ENCODE measurements around the gene BEST4. TPM values are rescaled to one million over a fixed set of nuclear protein-coding genes. Genes with fewer than 3 reads are reported as not detected.

BEST4 gene
- total RNA-seq, 3 donors from 2014 or later = 35.1 to 179 (median 94.0) TPM

DNA sequence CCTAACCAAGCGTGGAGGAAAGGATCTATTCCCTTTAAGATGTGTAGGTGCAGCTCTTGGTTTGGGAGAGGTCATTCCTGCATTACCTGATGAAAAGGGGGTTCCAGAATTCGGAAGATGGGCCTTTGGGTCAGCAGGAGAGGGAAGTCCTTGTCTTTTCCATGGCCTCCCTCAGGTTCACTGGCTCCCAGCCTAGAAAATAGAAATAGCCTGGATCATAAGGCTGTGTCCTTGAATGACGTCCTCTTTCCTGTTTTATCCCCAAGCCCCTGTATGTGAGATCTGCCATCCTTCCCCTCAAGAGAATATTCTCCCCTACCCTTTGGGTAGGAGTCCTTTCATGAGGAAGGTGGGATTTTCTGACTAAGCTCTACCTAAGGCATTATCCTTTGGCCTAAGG lies 27.1 kb downstream of the BEST4 start:
- intact Hi-C loops (cut with DNase I, micrococcal nuclease) = no loop called here
- ATAC-seq = no peak
- Histone ChIP-seq H3K9me3 (no peaks in the 10 kb centered on the region), H3K4me1 (ENCODE audit: low read depth) (no peaks in the 10 kb centered on the region), H3K4me3 (no peak overlapping the region), H3K36me3 (ENCODE audit: low read depth) (no peaks in the 10 kb centered on the region)
- TF ChIP-seq, protein P1, sequence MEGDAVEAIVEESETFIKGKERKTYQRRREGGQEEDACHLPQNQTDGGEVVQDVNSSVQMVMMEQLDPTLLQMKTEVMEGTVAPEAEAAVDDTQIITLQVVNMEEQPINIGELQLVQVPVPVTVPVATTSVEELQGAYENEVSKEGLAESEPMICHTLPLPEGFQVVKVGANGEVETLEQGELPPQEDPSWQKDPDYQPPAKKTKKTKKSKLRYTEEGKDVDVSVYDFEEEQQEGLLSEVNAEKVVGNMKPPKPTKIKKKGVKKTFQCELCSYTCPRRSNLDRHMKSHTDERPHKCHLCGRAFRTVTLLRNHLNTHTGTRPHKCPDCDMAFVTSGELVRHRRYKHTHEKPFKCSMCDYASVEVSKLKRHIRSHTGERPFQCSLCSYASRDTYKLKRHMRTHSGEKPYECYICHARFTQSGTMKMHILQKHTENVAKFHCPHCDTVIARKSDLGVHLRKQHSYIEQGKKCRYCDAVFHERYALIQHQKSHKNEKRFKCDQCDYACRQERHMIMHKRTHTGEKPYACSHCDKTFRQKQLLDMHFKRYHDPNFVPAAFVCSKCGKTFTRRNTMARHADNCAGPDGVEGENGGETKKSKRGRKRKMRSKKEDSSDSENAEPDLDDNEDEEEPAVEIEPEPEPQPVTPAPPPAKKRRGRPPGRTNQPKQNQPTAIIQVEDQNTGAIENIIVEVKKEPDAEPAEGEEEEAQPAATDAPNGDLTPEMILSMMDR (IDR thresholded peaks at IDR 0.05) = no peak
- no peak for DNase-seq

DNA sequence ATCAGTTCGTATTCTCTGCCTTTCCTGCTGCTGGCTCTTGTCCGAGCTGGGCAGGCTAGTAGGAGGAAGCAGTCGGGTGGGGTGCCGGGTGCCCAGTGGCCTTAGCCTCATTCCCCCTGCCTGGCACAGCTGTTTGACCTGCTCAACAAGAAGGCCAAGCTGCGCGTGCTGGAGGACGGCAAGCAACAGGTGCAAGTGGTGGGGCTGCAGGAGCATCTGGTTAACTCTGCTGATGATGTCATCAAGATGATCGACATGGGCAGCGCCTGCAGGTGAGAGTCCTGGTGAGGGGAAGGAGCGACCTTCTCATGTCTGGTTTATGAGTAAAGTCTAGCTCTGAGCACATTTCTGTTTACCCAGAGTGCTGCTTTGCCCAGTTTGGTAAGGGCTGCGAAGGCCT lies 28.9 kb downstream of the BEST4 start:
- intact Hi-C loops (cut with DNase I, micrococcal nuclease) = no loop called here
- ATAC-seq (no peak), DNase-seq (no peak)
- no peak overlapping the region for H3K4me3 ChIP-seq
- H3K4me1 ChIP-seq (ENCODE audit: low read depth) = no peaks in the 10 kb centered on the region
- H3K36me3 ChIP-seq (ENCODE audit: low read depth) = no peaks in the 10 kb centered on the region
- H3K9me3 ChIP-seq = no peaks in the 10 kb centered on the region
- TF ChIP-seq, protein P1 (IDR thresholded peaks at IDR 0.05) = no peak

DNA sequence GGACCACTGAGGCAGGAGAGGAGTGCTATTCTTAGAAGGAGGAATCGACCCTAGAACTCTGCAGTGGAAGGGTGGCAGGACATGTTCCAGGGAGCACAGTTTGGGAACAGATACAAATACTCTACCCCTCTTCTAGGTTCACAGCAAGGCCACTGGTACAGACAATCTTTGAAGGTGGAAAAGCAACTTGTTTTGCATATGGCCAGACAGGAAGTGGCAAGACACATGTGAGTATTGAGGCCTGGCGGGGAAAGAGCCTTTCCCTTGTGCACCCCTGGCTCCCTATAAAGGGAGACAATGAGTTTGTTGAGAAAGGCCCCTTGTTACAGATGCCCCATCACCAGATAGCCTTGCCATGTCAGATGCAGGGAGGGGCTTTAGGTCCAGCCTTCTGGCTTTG lies 30.6 kb downstream of the BEST4 start:
- no peaks in the 10 kb centered on the region for H3K36me3 ChIP-seq (ENCODE audit: low read depth)
- no peak for ATAC-seq

DNA sequence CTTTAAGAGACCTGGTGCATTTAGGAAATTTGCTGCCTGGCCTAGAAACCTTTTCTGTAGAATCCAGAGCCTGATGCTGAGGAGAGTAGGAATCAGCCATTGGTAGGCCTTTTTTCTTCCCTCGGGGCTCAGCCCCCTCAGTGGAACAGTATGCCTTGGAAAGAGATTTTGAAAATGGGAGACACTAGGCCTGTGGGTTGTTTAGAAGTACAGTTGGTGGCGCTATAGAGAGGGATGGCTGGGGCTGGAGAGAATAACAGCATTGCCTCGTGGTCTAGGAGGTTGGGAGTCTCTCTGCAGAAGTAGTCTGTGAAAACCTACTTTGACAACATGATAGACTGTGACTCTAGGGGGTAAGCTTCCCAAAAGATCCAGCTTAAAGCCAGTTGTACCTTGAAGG lies 40.1 kb downstream of the BEST4 start:
- H3K9me3 ChIP-seq = no peaks in the 10 kb centered on the region
- TF ChIP-seq, protein P1 (IDR thresholded peaks at IDR 0.05) = no peak
- H3K4me1 ChIP-seq (ENCODE audit: low read depth) = no peaks in the 10 kb centered on the region
- intact Hi-C loops (cut with DNase I, micrococcal nuclease) = no loop called here
- H3K36me3 ChIP-seq (ENCODE audit: low read depth) = no peaks in the 10 kb centered on the region
- ATAC-seq (no peak), DNase-seq (no peak)
- H3K4me3 ChIP-seq = no peak overlapping the region

More for the DNA sequence above, 30.6 kb downstream of the BEST4 start:
- intact Hi-C loops (cut with DNase I, micrococcal nuclease) = no loop called here
- no peaks in the 10 kb centered on the region for H3K9me3 ChIP-seq
- TF ChIP-seq, protein P1 (IDR thresholded peaks at IDR 0.05) = no peak
- no peak overlapping the region for H3K4me3 ChIP-seq
- no peaks in the 10 kb centered on the region for H3K4me1 ChIP-seq (ENCODE audit: low read depth)
- DNase-seq = no peak

DNA sequence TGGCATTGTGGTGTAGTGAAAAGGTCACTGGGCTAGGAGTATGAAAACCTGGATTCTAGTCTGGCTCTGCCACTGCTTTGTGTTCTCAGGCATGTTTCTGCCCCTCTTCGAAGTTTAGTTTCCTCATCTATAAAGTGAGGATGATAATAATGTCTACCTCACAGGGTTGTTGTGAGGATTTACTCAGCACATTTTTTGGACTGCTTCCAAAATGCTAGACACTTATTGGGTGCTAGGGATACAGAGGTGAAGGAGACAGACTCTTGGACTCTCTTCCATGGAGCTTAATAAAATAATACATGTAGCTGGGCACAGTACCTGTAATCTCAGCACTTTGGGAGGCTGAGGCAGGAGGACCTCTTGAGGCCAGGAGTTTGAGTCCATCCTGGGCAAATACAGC lies 44.8 kb downstream of the BEST4 start:
- intact Hi-C loops (cut with DNase I, micrococcal nuclease) = no loop called here
- TF ChIP-seq, protein P1 (IDR thresholded peaks at IDR 0.05) = no peak

DNA sequence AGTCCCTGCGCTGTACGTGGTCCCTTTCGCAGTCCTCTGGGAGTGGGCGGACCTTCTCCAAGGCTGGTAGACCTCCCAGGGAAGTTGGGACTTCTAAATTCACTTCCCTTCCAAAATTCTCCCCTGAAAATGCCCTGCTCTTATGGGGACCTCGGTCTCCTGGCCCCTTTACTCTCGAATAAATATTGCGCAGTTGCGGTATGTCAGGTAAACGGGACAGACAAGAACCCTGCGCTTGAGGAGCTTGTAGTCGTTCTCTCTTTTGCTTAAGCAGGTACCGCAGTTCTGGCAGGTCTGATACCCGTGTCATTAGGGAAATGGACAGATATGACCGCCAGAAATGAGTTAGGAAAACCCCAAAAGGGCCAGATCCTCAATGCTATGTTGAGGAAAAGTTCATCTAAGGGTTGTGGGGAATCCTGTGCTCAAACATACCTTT lies 47.8 kb downstream of the BEST4 start:
- H3K9me3 ChIP-seq = no peaks in the 10 kb centered on the region
- TF ChIP-seq, protein P1 (IDR thresholded peaks at IDR 0.05) = no peak
- ATAC-seq = peak; percentile 23
- intact Hi-C loops (cut with DNase I, micrococcal nuclease) = no loop called here
- DNase-seq = no peak
- H3K4me1 ChIP-seq (ENCODE audit: low read depth) = peaks cover 5% of the 10 kb centered on the region
- no peaks in the 10 kb centered on the region for H3K36me3 ChIP-seq (ENCODE audit: low read depth)
- H3K4me3 ChIP-seq = no peak overlapping the region

More for the DNA sequence above, 44.8 kb downstream of the BEST4 start:
- no peak for ATAC-seq
- Histone ChIP-seq H3K4me3 (no peak overlapping the region), H3K4me1 (ENCODE audit: low read depth) (peaks cover 5% of the 10 kb centered on the region), H3K9me3 (no peaks in the 10 kb centered on the region), H3K36me3 (ENCODE audit: low read depth) (no peaks in the 10 kb centered on the region)
- DNase-seq = no peak
